Left ventricle myocardium superior (tissue), 1 donor: Measurements from ENCODE around the gene IRX3. TPM values are rescaled to one million over a fixed set of nuclear protein-coding genes. Genes with fewer than 3 reads are reported as not detected.

Source experiments
- ATAC-seq: fragments of 200-7000 bp; cut with Tn5 transposase; one replicate; pipeline ENCODE4 v1.9.1; 2020; ENCODE audit warnings: mild to moderate bottlenecking, moderate library complexity
- DNase-seq: peaks from one replicate; pipeline ENCODE4 v3.0.0-alpha.2; 2020
- intact Hi-C: fragments of 100-400 bp; cut with micrococcal nuclease; formaldehyde crosslinking; loops from one replicate; pipeline ENCODE4 v1.11.0; 2022
- long read RNA-seq: library from polyadenylated mRNA; unstranded; transcript quantifications from one replicate; pipeline ENCODE4 v2.0.0, GENCODE V29; 2021
- total RNA-seq: library from RNA; stranded (reverse); fragmentation: NEBNext Ultra II Directional; extraction: Animal tissue kit (Norgen Biotek cat#: 25700); gene quantifications from one replicate; pipeline ENCODE4 v1.2.1, GENCODE V29; 2021
- donor health status: DM: no; HTN: yes; CAD: no; lungs with severe emphysema.

The IRX3 gene
- total RNA-seq: 5.6 TPM
- long read RNA-seq, transcript IRX3-201 (4 exons, 2,601 nt): major isoform, 14 of 25 reads
- long read RNA-seq, partial matches to known transcripts: 7 of 25 reads
- long read RNA-seq, other reads (novel, unspliced or antisense): 4 of 25 reads

- intact Hi-C loops: loop anchor here (10.0 kb wide), 2 partner anchors 528 to 638 kb away; no protein-coding TSS in a partner anchor
- peak; percentile 93 for DNase-seq
- peak; percentile 82 for ATAC-seq
Measured at GRCh38 chr16:54286366-54287130, at the start of gene IRX3. Gene IRX3, minus strand, starts transcription at chr16:54286787. Its CDS starts 737 bp downstream, at chr16:54286050.

GRCh38 chr16:54335230-54335629 is 48.6 kb upstream of the IRX3 start:
- ATAC-seq: no peak
- intact Hi-C loops: no loop called here
- no peak for DNase-seq

- no peak for DNase-seq
- intact Hi-C loops: no loop called here
- no peak for ATAC-seq
Measured at GRCh38 chr16:54334208-54334607, 47.6 kb upstream of the IRX3 start.

- intact Hi-C loops: no loop called here
- DNase-seq: no peak
- no peak for ATAC-seq
Measured at GRCh38 chr16:54331241-54332002, 44.8 kb upstream of the IRX3 start.

- no peak for ATAC-seq
- intact Hi-C loops: no loop called here
- DNase-seq: no peak
Measured at GRCh38 chr16:54327609-54328008, 41.0 kb upstream of the IRX3 start.

- peak; percentile 81 for ATAC-seq
- intact Hi-C loops: no loop called here
Measured at GRCh38 chr16:54326266-54326662, 39.7 kb upstream of the IRX3 start.

GRCh38 chr16:54325616-54326265 is 39.2 kb upstream of the IRX3 start:
- ATAC-seq (peak; percentile 55), DNase-seq (no peak)
- intact Hi-C loops: no loop called here

More at GRCh38 chr16:54326266-54326662, 39.7 kb upstream of the IRX3 start:
- no peak for DNase-seq

GRCh38 chr16:54324716-54325115 is 38.1 kb upstream of the IRX3 start:
- ATAC-seq (no peak), DNase-seq (no peak)
- intact Hi-C loops: no loop called here

GRCh38 chr16:54320697-54321340 is 34.2 kb upstream of the IRX3 start:
- intact Hi-C loops: no loop called here
- DNase-seq (no peak), ATAC-seq (no peak)

- intact Hi-C loops: no loop called here
- DNase-seq (no peak), ATAC-seq (no peak)
Measured at GRCh38 chr16:54318941-54319340, 32.4 kb upstream of the IRX3 start.

GRCh38 chr16:54317101-54317611 is 30.6 kb upstream of the IRX3 start:
- intact Hi-C loops: no loop called here
- DNase-seq: no peak
- ATAC-seq: no peak

- ATAC-seq: no peak
- intact Hi-C loops: no loop called here
- no peak for DNase-seq
Measured at GRCh38 chr16:54316095-54316889, 29.7 kb upstream of the IRX3 start.

- no peak for ATAC-seq
- intact Hi-C loops: no loop called here
- DNase-seq: no peak
Measured at GRCh38 chr16:54313789-54314188, 27.2 kb upstream of the IRX3 start.

- intact Hi-C loops: no loop called here
- DNase-seq (no peak), ATAC-seq (no peak)
Measured at GRCh38 chr16:54312502-54312991, 26.0 kb upstream of the IRX3 start.

- intact Hi-C loops: no loop called here
- ATAC-seq (no peak), DNase-seq (no peak)
Measured at GRCh38 chr16:54309341-54309740, 22.8 kb upstream of the IRX3 start.

- DNase-seq (no peak), ATAC-seq (no peak)
- intact Hi-C loops: no loop called here
Measured at GRCh38 chr16:54305080-54305479, 18.5 kb upstream of the IRX3 start.

- no peak for DNase-seq
- ATAC-seq: no peak
- intact Hi-C loops: no loop called here
Measured at GRCh38 chr16:54303613-54304012, 17.0 kb upstream of the IRX3 start.

- DNase-seq (no peak), ATAC-seq (no peak)
- intact Hi-C loops: no loop called here
Measured at GRCh38 chr16:54297154-54297553, 10.6 kb upstream of the IRX3 start.
